Measurements from ENCODE around the gene CORO1C. TPM values are rescaled to one million over a fixed set of nuclear protein-coding genes. Genes with fewer than 3 reads are reported as not detected.

CORO1C gene
- total RNA-seq, 1 experiment from 2014 or later, result 195 TPM

DNA sequence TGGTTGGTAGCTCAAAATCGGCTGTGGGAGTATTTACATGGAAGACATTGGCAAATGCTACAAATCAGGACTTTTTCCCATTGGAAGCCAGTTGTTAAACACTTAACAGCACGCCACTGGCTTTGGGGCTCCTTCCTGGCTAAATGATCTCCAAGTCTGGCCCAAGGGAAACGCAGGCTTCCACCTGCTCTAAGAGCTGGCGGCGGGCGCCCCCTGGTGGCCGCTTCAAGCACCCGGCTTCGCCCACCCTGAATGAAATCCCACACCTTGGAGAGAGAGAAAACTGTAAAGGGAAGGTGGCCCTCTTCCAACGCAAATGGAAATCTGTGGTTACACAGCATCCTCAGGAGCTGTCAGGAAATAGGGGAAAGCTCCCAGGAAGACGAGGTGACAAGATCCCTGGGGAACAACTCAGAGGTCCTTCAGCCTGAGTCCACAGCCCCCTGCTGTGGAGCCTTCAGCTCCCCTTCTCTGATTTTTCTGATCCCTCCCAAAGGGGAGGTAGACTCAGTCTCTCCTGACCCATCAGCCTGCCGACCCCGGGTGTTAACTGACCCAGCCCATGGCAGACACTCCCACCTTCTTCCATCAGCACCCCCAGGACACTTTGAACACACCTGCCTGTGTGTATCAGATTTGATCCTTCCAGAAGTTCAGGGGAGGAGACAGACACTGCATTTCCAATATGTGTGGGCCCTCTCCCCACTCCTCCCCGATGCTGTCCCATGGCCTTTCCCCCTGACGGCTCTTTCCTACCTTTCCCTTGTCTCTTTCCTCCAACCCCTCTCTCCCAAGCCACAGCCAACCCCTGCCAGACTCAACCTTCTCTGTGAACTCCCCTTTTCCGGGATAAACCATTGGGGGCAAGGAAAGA lies 113.0 kb downstream of the CORO1C start:
- no peak overlapping the region for H3K27ac Mint-ChIP-seq (ENCODE audit: unreplicated experiment)
- CTCF ChIA-PET, result interaction anchor here (0.9 to 1.5 kb wide), 4 partner anchors 25 to 56 kb away, joined by 3 to 8 read pairs (median 3); partner anchors contain the start of gene ISCU

DNA sequence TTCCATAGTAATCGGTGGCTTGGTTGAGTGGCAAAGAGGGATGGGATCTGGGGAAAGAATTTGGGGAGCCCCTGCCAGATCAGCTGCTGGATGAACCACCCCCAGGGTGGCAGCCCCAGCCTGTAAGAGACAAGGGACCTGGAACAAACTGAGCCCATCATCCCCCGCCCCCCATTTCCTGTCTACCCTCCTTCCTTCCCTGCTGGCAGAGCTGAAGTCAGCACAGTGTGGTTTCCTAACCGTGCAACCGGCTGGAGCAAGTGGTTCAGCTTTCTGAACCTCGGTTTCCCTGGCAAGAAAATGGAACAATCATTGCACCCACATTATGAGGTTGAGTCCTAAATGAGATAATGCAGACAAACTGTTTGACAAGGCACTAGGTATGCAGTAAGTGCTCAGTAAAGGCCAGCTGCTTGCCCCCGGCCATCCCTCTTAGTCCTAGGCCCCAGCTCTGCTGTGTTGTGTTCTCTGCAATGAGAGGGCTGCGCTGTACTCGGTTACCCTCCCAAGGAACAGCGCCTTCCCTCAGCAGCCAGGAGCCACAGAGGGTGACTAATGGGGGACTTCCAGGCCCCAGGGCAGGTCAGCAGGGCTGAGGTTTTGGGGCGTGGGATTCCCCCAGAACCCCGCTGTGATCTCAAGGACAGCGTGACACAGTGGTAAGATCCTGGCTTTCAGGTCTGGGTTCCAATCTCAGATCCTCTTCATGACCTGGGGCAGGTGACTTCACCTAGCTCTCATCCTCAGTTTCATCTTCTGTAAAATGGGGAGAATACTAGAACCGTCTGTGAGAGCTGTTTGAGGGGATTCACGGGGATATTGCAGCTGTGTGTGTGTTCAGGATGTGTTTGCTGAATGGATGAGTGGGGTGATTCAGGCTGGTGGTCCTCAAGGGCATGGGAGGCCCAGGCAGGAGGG lies 114.1 kb downstream of the CORO1C start:
- intact Hi-C loops (cut with micrococcal nuclease; ENCODE audit: unreplicated experiment), result no loop called here
- Mint-ChIP-seq H3K4me1 (ENCODE audit: low read depth, unreplicated experiment) (peaks cover 9% of the 10 kb centered on the region), H3K27me3 (ENCODE audit: insufficient read depth, unreplicated experiment) (peaks cover 7% of the 10 kb centered on the region), H3K9me3 (ENCODE audit: unreplicated experiment) (no peaks in the 10 kb centered on the region), H3K4me3 (ENCODE audit: unreplicated experiment) (no peak overlapping the region), H3K36me3 (ENCODE audit: insufficient read depth, unreplicated experiment) (no peaks in the 10 kb centered on the region), H3K27ac (ENCODE audit: unreplicated experiment) (no peak overlapping the region)
- TF ChIP-seq, protein P1, sequence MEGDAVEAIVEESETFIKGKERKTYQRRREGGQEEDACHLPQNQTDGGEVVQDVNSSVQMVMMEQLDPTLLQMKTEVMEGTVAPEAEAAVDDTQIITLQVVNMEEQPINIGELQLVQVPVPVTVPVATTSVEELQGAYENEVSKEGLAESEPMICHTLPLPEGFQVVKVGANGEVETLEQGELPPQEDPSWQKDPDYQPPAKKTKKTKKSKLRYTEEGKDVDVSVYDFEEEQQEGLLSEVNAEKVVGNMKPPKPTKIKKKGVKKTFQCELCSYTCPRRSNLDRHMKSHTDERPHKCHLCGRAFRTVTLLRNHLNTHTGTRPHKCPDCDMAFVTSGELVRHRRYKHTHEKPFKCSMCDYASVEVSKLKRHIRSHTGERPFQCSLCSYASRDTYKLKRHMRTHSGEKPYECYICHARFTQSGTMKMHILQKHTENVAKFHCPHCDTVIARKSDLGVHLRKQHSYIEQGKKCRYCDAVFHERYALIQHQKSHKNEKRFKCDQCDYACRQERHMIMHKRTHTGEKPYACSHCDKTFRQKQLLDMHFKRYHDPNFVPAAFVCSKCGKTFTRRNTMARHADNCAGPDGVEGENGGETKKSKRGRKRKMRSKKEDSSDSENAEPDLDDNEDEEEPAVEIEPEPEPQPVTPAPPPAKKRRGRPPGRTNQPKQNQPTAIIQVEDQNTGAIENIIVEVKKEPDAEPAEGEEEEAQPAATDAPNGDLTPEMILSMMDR (IDR thresholded peaks at IDR 0.05; ENCODE audit: insufficient read depth in 1 of 2, low read depth in 1 of 2, low read length in 1 of 2, severe bottlenecking in 1 of 2, unreplicated experiment in 1 of 2), result no peak
- no peak for DNase-seq
- POLR2A ChIA-PET, result no interaction called here
- no TSS peak for BruUV-seq (replicated peaks)
- Histone ChIP-seq H3K9me3 (no peaks in the 10 kb centered on the region), H3K4me3 (ENCODE audit: low read depth, low read length) (no peak overlapping the region), H3K36me3 (ENCODE audit: control insufficient read depth, insufficient read depth, low read length) (no peaks in the 10 kb centered on the region), H3K4me1 (no peaks in the 10 kb centered on the region; the same call in 1 of the 2 replicates), H3K27me3 (replicated peaks; ENCODE audit: control insufficient read depth, insufficient read depth, low read length) (no peaks in the 10 kb centered on the region)
- CTCF ChIA-PET, result interaction anchor here (0.6 to 1.5 kb wide), 3 partner anchors 18 to 55 kb away, joined by 3 to 8 read pairs (median 6); partner anchors contain the start of gene ISCU

More for the DNA sequence above, 113.0 kb downstream of the CORO1C start:
- intact Hi-C loops (cut with micrococcal nuclease; ENCODE audit: unreplicated experiment), result loop anchor here (1.0 kb wide), 2 partner anchors 48 to 55 kb away; no protein-coding TSS in a partner anchor
- Histone ChIP-seq H3K9me3 (no peaks in the 10 kb centered on the region), H3K4me3 (ENCODE audit: low read depth, low read length) (no peak overlapping the region), H3K36me3 (ENCODE audit: control insufficient read depth, insufficient read depth, low read length) (no peaks in the 10 kb centered on the region), H3K4me1 (no peaks in the 10 kb centered on the region; the same call in 1 of the 2 replicates), H3K27me3 (replicated peaks; ENCODE audit: control insufficient read depth, insufficient read depth, low read length) (no peaks in the 10 kb centered on the region)
- no TSS peak for BruUV-seq (replicated peaks)
- POLR2A ChIA-PET, result interaction anchor here (0.7 kb wide), 2 partner anchors 56 to 715 kb away, joined by 3 read pairs; partner anchors contain the start of gene ISCU
- peaks cover 7% of the 10 kb centered on the region for H3K27me3 Mint-ChIP-seq (ENCODE audit: insufficient read depth, unreplicated experiment)
- no peak overlapping the region for H3K4me3 Mint-ChIP-seq (ENCODE audit: unreplicated experiment)
- H3K36me3 Mint-ChIP-seq (ENCODE audit: insufficient read depth, unreplicated experiment), result no peaks in the 10 kb centered on the region
- peaks cover 9% of the 10 kb centered on the region for H3K4me1 Mint-ChIP-seq (ENCODE audit: low read depth, unreplicated experiment)
- TF ChIP-seq, protein P1 (IDR thresholded peaks at IDR 0.05; ENCODE audit: insufficient read depth in 1 of 2, low read depth in 1 of 2, low read length in 1 of 2, severe bottlenecking in 1 of 2, unreplicated experiment in 1 of 2), result peak; percentile 89 to 94
- no peaks in the 10 kb centered on the region for H3K9me3 Mint-ChIP-seq (ENCODE audit: unreplicated experiment)
- peak; percentile 71 to 86 for DNase-seq

DNA sequence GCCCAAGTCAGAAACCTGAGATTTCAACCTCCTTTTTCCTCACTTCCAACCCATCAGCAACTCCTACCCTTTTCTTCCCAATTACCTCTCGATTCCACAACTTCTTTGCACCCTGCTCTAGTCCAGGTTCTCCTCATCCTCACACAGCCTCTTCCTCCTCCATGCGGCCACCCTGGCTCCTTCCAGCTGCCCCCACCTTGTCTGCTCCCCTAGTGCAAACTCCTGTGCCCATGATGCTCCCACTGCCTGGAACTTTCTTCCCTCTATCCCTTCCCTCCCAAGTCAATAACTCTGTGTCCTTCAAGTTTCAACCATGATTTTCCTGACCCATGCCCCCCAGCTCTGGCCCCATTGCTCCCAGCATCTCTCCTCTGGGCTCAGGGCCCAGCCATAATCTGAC lies 115.0 kb downstream of the CORO1C start:
- TF ChIP-seq, protein P1 (IDR thresholded peaks at IDR 0.05; ENCODE audit: insufficient read depth in 1 of 2, low read depth in 1 of 2, low read length in 1 of 2, severe bottlenecking in 1 of 2, unreplicated experiment in 1 of 2), result no peak
- Histone ChIP-seq H3K36me3 (ENCODE audit: control insufficient read depth, insufficient read depth, low read length) (no peaks in the 10 kb centered on the region), H3K4me3 (ENCODE audit: low read depth, low read length) (no peak overlapping the region), H3K4me1 (no peaks in the 10 kb centered on the region; the same call in 1 of the 2 replicates), H3K9me3 (no peaks in the 10 kb centered on the region), H3K27me3 (replicated peaks; ENCODE audit: control insufficient read depth, insufficient read depth, low read length) (no peaks in the 10 kb centered on the region)
- H3K36me3 Mint-ChIP-seq (ENCODE audit: insufficient read depth, unreplicated experiment), result no peaks in the 10 kb centered on the region
- CTCF ChIA-PET, result no interaction called here
- no peaks in the 10 kb centered on the region for H3K9me3 Mint-ChIP-seq (ENCODE audit: unreplicated experiment)
- no peak overlapping the region for H3K4me3 Mint-ChIP-seq (ENCODE audit: unreplicated experiment)
- no peak for DNase-seq
- peaks cover 9% of the 10 kb centered on the region for H3K4me1 Mint-ChIP-seq (ENCODE audit: low read depth, unreplicated experiment)
- peaks cover 7% of the 10 kb centered on the region for H3K27me3 Mint-ChIP-seq (ENCODE audit: insufficient read depth, unreplicated experiment)
- H3K27ac Mint-ChIP-seq (ENCODE audit: unreplicated experiment), result no peak overlapping the region
- POLR2A ChIA-PET, result no interaction called here
- intact Hi-C loops (cut with micrococcal nuclease; ENCODE audit: unreplicated experiment), result no loop called here
- no TSS peak for BruUV-seq (replicated peaks)

Measured in Caco-2 (cell line).